NCI-H146 treated with DMSO at 0.1 percent for 48 hours (cell line): ENCODE measurements around the gene SKAP1.
A peak's percentile ranks its signal among the peaks of the same experiment; 100 is the strongest.
"Not testable (repeated sequence)": the region's sequence is repeated elsewhere in the genome, so short reads cannot be mapped to it uniquely, and the experiment has no call there.

Experiments
- DNase-seq: peaks from one replicate; lab custom pipeline; 2025; ENCODE audit not compliant: unreplicated experiment; lab: John Stamatoyannopoulos, UW

The SKAP1 gene

DNA sequence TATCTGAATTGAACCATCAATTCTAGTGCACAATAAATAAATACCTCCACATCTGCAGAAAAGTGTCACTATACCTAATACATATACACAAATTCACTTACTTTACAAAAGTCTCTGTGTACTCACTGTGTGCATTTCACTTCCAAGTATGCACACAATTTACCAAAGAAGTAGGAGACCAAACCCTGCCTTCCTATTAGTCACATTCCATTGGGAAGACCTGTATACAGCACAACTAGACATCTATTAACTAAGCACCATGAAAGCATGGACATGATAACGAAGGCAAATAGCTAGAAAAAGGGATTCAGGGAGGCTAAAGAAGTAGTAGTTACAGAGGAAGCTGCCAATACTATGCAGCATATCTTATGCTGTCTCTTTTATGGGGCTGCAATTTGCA, 183.0 kb downstream of the SKAP1 start:
- DNase-seq = no peak

- DNase-seq = no peak
Measured at GRCh38 chr17:48246612-48247011, 183.4 kb downstream of the SKAP1 start.

DNA sequence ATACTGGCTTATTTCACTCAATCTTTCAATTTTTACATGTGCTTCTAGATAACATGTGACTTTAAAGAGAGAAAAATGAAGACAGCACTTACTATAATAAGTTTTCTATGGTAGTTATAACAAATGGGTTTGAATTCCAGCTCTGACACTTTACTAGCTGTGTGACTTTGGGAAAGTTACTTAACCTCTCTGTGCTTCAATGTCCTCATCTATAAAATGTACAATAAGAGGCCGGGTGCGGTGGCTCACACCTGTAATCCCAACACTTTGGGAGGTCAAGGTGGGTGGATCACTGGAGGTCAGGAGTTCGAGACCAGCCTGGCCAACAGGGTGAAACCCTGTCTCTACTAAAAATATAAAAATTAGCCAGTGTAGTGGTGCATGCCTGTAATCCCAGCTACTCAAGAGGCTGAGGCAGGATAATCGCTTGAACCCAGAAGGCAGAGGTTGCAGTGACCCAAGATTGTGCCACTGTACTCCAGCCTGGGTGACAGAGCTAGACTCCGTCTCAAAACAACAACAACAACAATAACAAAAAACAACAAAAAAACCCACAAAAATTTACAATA, 184.5 kb downstream of the SKAP1 start:
- not testable (repeated sequence) for DNase-seq

GRCh38 chr17:48244814-48245213, 185.2 kb downstream of the SKAP1 start:
- no peak for DNase-seq

DNA sequence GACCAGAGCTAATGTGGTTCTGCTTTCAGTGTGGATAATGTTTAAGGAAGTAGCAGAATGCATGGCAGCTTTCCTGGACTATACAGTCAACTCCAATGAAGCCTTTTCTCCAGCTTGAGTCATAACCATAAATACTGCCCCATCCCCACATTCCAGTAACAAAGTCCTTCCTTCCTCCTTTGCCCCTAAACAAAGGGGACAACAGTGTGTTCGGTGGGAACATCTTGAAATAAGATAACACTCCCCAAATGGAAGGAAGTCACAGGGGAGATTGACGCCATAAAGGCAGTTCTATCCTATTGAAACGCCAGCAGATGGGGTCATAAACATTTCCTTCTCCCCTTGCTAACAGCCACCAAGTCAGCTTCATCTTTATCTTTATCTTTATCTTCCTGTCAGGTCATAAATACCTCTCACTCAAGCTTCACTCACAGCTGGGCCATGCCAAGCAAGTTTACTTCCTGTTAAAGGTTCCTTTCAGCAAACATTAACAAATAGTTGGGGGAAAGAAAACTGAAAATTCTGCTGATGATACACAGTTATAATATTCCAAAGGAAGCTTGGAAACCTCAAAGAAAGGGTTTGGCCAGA, 185.8 kb downstream of the SKAP1 start:
- no peak for DNase-seq

- no peak for DNase-seq
Measured at GRCh38 chr17:48241770-48242497, 188.1 kb downstream of the SKAP1 start.

- no peak for DNase-seq
Measured at GRCh38 chr17:48241131-48241591, 188.9 kb downstream of the SKAP1 start.

GRCh38 chr17:48240562-48241130, 189.4 kb downstream of the SKAP1 start:
- DNase-seq = no peak

GRCh38 chr17:48240122-48240521, 189.9 kb downstream of the SKAP1 start:
- DNase-seq = no peak

DNA sequence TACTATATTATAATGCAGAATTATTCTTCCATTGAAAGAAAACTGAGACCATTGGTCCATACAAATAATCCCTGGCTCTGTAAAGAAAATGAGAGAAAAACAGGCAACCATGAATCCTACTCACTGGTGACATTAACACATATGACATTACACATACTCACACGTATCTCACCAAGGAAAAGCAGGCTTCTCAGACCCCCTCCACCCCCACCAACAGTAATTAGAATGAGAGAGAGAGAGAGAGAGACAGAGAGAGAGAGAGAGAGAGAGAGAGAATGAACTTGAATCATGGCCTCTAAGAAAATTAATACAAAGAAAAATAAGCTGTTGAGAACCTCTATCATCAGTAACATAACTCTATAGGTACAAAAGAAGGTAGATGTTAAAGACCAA, 190.4 kb downstream of the SKAP1 start:
- DNase-seq = no peak

GRCh38 chr17:48238933-48239602, 190.9 kb downstream of the SKAP1 start:
- DNase-seq = no peak

DNA sequence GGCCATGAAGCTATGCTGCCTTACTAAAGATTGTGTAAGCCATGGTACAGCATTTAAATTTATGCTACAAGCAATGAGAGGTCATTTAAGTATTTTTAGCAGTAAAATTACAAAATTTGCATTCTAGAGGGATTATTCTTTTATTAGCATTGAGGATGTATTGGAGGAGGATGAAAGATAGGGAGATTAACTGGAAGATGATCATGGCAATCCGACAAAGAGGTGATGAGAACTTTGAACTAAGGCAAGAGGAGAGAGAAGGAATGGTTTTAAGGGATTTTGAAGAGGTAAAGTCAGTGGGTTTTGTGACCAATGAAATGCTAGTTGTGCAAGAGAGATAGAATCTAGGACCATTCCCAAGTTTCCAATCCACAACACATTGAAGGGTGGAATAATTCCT, 192.6 kb downstream of the SKAP1 start:
- DNase-seq = no peak

DNA sequence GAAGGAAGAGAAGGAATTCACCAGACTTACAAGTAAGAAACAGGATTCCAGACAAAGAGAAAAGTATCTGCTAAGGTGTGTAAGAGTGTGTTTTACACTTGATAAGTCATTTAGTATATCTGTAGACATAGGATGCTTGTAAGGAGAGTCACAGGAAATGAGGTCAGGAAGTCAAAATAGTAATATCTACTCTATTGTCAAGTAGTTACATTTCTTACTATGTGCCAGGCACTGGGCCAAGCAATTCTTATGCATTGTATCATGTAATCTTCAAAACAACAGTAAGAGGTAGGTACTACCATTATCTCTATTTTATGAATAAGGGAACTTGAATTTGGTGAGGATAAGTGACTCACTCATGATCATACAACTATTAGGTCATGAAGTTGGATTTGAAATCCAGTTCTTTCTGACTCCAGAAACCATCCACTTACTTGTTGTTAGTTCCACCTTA, 193.3 kb downstream of the SKAP1 start:
- no peak for DNase-seq

GRCh38 chr17:48234922-48235321, 195.1 kb downstream of the SKAP1 start:
- no peak for DNase-seq

DNA sequence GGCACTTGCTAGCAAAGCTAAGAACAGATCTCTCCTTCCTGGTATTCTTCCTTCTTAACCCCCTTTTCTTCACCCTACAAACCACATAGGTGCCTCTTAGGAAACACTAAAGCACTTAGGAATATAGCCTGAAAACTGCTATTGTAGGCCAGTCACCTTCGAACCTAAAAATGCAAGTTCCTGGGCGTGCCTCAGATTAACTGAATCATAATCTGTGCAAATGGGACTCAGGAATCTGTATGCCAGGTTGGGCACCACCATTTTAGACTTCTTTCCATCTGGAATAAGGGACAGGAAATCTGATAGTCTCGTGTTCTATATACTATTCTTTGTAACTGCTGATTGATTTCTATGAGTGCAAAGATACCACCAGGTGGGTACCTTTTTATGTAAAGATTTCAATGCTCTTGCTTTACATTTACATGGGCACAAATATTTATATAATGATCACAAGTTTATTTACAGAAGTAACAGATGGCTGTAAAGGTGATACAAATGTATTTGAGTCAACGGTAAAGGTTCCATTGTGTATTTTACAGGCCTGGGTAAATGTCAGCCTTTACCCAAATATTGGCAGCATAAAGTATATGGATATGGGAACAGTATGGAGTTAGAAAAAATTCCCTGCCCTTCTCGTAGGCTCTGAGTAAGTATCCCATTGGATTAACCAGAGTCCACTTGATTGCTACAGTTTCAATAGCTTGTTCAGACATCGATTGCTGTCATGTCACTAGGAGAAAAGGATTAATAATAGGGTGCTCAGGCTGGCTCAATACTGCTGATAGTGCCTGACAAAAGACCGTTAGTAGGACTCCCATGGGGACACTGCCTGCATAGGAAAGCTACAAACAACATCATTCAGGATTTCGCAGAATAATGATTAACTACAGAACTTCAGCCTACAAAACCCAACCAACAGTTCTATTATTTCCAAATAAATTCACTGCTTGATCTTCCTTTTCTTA, 197.7 kb downstream of the SKAP1 start:
- peak; percentile 95 for DNase-seq

- no peak for DNase-seq
Measured at GRCh38 chr17:48229936-48230335, 200.1 kb downstream of the SKAP1 start.

GRCh38 chr17:48228720-48229119, 201.3 kb downstream of the SKAP1 start:
- DNase-seq = no peak

- no peak for DNase-seq
Measured at GRCh38 chr17:48225725-48226567, 204.1 kb downstream of the SKAP1 start.

- no peak for DNase-seq
Measured at GRCh38 chr17:48223945-48224344, 206.1 kb downstream of the SKAP1 start.
